ENCODE results near the gene PPP3R1.

The PPP3R1 gene

DNA sequence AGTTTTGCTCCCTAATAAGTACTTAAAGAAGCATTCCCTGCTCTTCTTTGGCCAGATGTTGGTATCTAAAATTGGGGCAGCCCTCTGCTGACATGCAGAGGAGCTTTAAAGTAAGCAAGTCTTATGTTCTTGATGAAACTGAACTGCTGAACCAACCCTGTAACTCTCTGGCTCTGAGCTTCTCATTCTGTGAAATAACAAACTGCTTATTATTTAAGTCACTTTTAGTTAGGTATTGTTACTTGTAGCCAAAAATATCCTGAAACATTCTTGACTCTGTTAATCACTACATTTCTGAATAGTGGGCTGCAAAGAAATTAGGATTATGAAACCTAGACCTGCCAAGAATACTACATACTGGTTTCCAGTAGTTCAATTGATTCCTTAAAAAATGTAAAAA lies 15.5 kb downstream of the PPP3R1 start:
- Histone ChIP-seq H3K4me2 (ENCODE audit: low read depth, low read length, poor library complexity, severe bottlenecking) (peak overlapping the region; percentile 30), H3K27me3 (ENCODE audit: low read length) (no peaks in the 10 kb centered on the region), H3K79me2 (ENCODE audit: insufficient read depth, low read length) (peaks cover 98% of the 10 kb centered on the region), H3K27ac (ENCODE audit: low read depth, low read length) (no peak overlapping the region; the same call in 1 of the 2 replicates), H3K9me3 (ENCODE audit: insufficient read depth, low read length) (no peaks in the 10 kb centered on the region), H3K9ac (ENCODE audit: low read length) (no peak overlapping the region), H3F3A (ENCODE audit: insufficient read depth) (peaks cover 24% of the 10 kb centered on the region; the same call in 1 of the 2 replicates), H3K36me3 (ENCODE audit: low read length) (no peaks in the 10 kb centered on the region), H3K9me2 (replicated peaks; ENCODE audit: insufficient read depth, low read length) (no peaks in the 10 kb centered on the region), H3K4me3 (ENCODE audit: insufficient read depth, low read length, poor library complexity, severe bottlenecking) (no peak overlapping the region), H2AFZ (ENCODE audit: low read depth, low read length, severe bottlenecking) (no peak overlapping the region), H4K20me1 (ENCODE audit: low read depth, low read length) (peaks cover 68% of the 10 kb centered on the region)
- no peak for TF ChIP-seq EZH2phosphoT487 (conservative IDR thresholded peaks at IDR 0.05; ENCODE audit: low read length)

DNA sequence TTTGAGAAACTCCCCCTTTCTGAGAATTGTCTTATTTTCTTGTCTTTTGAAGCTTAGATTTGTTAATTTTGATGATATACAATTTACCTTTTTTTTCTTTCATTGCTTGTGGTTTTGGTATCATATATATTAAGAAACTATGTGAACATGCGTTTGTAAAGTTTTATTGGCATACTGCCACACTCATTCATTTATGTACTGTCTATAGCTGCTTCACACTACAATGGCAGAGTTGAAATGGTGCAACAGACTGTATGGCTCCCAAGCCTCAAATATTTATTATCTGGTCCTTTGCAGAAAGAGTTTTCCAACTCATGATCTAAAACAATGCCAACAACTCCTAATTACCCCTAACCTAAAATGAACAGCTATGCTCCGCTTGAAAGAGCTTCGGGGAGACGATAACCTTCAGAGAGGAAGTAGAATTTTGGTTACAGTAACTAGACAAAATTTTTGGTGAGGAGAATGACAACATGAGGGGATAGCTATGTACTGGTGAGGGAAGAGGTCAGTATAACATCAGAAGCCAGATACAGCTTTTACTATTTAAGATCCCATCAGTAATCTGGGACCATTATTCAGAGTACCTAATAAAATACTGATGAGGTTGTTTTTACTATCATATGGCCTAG lies 16.1 kb downstream of the PPP3R1 start:
- no peaks in the 10 kb centered on the region for H3K9me2 ChIP-seq (replicated peaks; ENCODE audit: insufficient read depth, low read length)
- H3K27ac ChIP-seq (ENCODE audit: low read depth, low read length), result no peak overlapping the region
- H2AFZ ChIP-seq (ENCODE audit: low read depth, low read length, severe bottlenecking), result no peak overlapping the region
- H3K79me2 ChIP-seq (ENCODE audit: insufficient read depth, low read length), result peaks cover 98% of the 10 kb centered on the region
- H3K9me3 ChIP-seq (ENCODE audit: insufficient read depth, low read length), result no peaks in the 10 kb centered on the region
- H3K4me3 ChIP-seq (ENCODE audit: insufficient read depth, low read length, poor library complexity, severe bottlenecking), result no peak overlapping the region
- no peaks in the 10 kb centered on the region for H3K27me3 ChIP-seq (ENCODE audit: low read length)
- no peaks in the 10 kb centered on the region for H3K36me3 ChIP-seq (ENCODE audit: low read length)
- H3K4me2 ChIP-seq (ENCODE audit: low read depth, low read length, poor library complexity, severe bottlenecking), result peak overlapping the region; percentile 30
- TF ChIP-seq CTCF (IDR thresholded peaks at IDR 0.05; ENCODE audit: insufficient read depth, low read length, poor library complexity, severe bottlenecking), result no peak
- no peak for TF ChIP-seq EZH2phosphoT487 (conservative IDR thresholded peaks at IDR 0.05; ENCODE audit: low read length)
- H3F3A ChIP-seq (ENCODE audit: insufficient read depth), result peaks cover 29% of the 10 kb centered on the region; the same call in 1 of the 2 replicates
- H4K20me1 ChIP-seq (ENCODE audit: low read depth, low read length), result peaks cover 63% of the 10 kb centered on the region
- H3K9ac ChIP-seq (ENCODE audit: low read length), result no peak overlapping the region

GRCh38 chr2:68235090-68235489 lies 17.2 kb downstream of the PPP3R1 start:
- Histone ChIP-seq H3K9me3 (ENCODE audit: insufficient read depth, low read length) (no peaks in the 10 kb centered on the region), H3K27me3 (ENCODE audit: low read length) (no peaks in the 10 kb centered on the region), H3K79me2 (ENCODE audit: insufficient read depth, low read length) (peaks cover 98% of the 10 kb centered on the region), H3K9me2 (replicated peaks; ENCODE audit: insufficient read depth, low read length) (no peaks in the 10 kb centered on the region), H3K36me3 (ENCODE audit: low read length) (no peaks in the 10 kb centered on the region), H3F3A (ENCODE audit: insufficient read depth) (peaks cover 30% of the 10 kb centered on the region; the same call in 1 of the 2 replicates), H2AFZ (ENCODE audit: low read depth, low read length, severe bottlenecking) (no peak overlapping the region), H3K9ac (ENCODE audit: low read length) (no peak overlapping the region), H4K20me1 (ENCODE audit: low read depth, low read length) (peaks cover 57% of the 10 kb centered on the region), H3K27ac (ENCODE audit: low read depth, low read length) (no peak overlapping the region), H3K4me2 (ENCODE audit: low read depth, low read length, poor library complexity, severe bottlenecking) (no peak overlapping the region), H3K4me3 (ENCODE audit: insufficient read depth, low read length, poor library complexity, severe bottlenecking) (no peak overlapping the region)
- no peak for TF ChIP-seq EZH2phosphoT487 (conservative IDR thresholded peaks at IDR 0.05; ENCODE audit: low read length)
- no peak for TF ChIP-seq CTCF (IDR thresholded peaks at IDR 0.05; ENCODE audit: insufficient read depth, low read length, poor library complexity, severe bottlenecking)

- H3F3A ChIP-seq (ENCODE audit: insufficient read depth), result peaks cover 30% of the 10 kb centered on the region; the same call in 1 of the 2 replicates
- H3K4me3 ChIP-seq (ENCODE audit: insufficient read depth, low read length, poor library complexity, severe bottlenecking), result no peak overlapping the region
- H3K79me2 ChIP-seq (ENCODE audit: insufficient read depth, low read length), result peaks cover 98% of the 10 kb centered on the region
- no peak overlapping the region for H2AFZ ChIP-seq (ENCODE audit: low read depth, low read length, severe bottlenecking)
- no peaks in the 10 kb centered on the region for H3K9me2 ChIP-seq (replicated peaks; ENCODE audit: insufficient read depth, low read length)
- H3K27ac ChIP-seq (ENCODE audit: low read depth, low read length), result no peak overlapping the region
- no peak overlapping the region for H3K9ac ChIP-seq (ENCODE audit: low read length)
- no peaks in the 10 kb centered on the region for H3K9me3 ChIP-seq (ENCODE audit: insufficient read depth, low read length)
- TF ChIP-seq EZH2phosphoT487 (conservative IDR thresholded peaks at IDR 0.05; ENCODE audit: low read length), result no peak
- no peak for TF ChIP-seq CTCF (IDR thresholded peaks at IDR 0.05; ENCODE audit: insufficient read depth, low read length, poor library complexity, severe bottlenecking)
- no peaks in the 10 kb centered on the region for H3K36me3 ChIP-seq (ENCODE audit: low read length)
- peaks cover 57% of the 10 kb centered on the region for H4K20me1 ChIP-seq (ENCODE audit: low read depth, low read length)
- H3K27me3 ChIP-seq (ENCODE audit: low read length), result no peaks in the 10 kb centered on the region
- no peak overlapping the region for H3K4me2 ChIP-seq (ENCODE audit: low read depth, low read length, poor library complexity, severe bottlenecking)
Measured at GRCh38 chr2:68234405-68234804, 17.9 kb downstream of the PPP3R1 start.

All from SU-DHL-6 (cell line).